Stimulated activated CD8-positive, alpha-beta memory T cell treated with anti-CD3 and anti-CD28 coated beads, Interleukin-7, amount 100 ng/mL, for 1 hour (primary cell): ENCODE measurements around the gene SIGMAR1.
A peak's percentile ranks its signal among the peaks of the same experiment; 100 is the strongest.

Experiments used
- DNase-seq, 2 donors: peaks; one replicate each; pipeline ENCODE4 v3.0.0-alpha.2; 2020; ENCODE audit warnings: low read depth in 2 of 2

The SIGMAR1 gene

DNA sequence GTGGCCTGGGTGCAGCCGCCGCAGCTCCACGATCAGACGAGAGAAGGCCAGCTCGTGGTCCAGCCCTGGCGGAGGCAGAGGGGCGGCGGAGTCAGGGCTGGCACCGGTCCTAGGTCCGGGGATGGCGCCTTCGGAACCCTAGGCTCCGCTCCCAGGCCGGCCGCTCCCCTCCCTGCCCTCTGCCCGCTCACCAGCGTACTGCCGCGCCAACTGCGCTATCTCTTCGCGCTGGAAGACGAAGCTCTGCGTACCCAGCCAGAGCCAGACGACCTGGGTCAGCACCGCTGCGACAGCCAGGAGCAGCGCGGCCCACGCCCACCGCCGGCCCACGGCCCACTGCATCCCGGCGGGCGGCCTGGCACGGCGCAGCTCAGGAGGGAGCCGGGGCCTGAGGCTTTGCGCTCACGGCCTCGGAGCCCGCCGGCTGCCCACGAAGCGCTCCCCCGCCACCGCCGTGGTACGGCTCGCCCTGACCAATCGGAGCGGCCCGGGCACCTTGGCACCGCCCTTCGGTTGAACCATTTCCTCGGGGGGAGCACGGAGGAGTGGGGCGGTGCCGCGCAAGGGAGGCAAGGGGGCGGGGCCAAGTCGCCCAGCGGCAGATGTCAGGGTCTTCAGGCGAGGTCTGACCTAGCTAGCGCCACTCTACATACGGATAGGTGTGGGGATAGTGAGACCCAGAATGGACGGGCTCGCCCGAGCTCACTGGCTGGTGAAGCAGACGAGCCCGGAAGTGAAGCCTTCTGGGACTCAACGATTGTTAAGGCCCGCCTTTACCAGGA lies at the start of gene SIGMAR1:
Gene SIGMAR1 (minus strand): TSS at position 432 of the 782 bp plus-strand sequence. CDS start 90 bp downstream, at position 342.
- DNase-seq, result peak; percentile 86

DNA sequence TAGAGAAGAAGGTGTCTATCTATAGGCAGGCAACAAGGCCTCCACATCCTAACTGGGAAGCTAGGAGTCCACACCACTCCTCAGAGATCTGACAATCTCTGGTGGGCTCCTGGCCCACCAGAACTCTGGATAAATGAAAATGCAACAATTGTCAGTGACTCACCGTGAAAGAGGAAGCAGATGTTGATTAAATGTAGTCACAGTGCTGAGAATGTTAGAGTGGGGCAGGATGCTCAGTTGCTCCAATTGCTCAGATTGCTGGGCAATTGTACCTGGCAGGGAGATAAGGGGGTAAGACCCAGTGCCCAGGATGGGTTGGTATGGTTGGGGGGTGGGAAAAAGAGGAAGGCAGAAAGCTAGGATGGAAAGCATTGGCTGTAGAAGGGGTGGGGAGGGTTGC lies 49.1 kb upstream of the SIGMAR1 start:
- DNase-seq, result no peak

DNA sequence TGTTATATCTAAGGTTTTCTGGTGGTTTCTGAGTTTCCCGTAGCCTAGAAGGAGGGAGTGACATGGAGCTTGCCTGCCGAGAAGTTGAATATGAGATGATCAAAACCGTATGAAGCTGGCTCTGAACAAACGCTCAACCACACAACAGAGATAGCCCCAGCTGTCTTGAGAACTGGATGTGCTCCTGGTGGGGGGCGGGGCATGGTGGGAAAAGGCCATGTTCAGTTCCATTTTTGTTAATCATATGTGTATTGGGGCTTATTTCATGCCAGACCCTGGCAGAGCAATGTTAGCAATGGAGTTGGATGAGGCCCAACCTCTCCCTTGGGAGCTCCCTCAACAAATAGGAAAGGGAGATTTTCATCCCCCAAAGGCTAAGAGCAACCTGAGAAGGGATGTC lies 48.6 kb upstream of the SIGMAR1 start:
- DNase-seq, result no peak

DNA sequence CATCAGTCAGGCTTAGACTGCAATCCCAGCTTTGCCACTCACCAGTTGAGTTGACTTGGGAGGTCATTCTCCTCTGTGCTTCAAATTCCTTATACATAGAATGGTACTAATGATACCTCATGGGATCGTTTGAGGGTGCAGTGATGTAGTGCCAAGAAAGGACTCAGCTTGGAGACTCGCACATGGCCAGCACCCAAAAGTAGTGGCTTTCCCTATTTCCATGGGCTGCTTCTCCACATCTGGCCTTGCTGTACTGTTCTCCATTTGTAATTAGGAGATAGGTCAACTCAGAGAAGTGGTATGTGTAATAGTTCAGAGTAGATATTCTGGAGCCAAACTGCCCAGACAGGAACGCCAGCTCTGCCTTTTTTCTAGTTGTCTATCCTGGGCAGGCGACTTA lies 48.0 kb upstream of the SIGMAR1 start:
- DNase-seq, result no peak

DNA sequence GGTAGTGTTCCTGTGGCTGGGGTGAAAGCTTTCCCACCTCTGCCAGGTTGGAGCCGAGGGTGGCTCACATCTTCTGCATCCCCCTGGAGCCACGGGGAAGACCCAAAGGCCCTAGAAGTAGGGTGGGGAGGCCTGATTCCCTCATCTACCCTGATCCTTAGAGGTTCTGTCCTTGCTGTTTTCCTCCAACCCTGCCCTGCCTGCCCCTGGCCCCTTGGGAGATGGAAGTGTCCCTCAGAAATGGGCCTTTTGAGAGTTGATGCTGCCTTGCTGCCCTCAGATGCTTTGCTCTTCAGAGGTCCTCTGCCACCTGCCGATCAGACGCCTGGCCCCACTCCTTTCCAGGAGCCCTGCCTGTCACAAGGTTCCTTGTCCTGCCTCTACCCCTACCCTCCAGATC lies 47.2 kb upstream of the SIGMAR1 start:
- no peak for DNase-seq

DNA sequence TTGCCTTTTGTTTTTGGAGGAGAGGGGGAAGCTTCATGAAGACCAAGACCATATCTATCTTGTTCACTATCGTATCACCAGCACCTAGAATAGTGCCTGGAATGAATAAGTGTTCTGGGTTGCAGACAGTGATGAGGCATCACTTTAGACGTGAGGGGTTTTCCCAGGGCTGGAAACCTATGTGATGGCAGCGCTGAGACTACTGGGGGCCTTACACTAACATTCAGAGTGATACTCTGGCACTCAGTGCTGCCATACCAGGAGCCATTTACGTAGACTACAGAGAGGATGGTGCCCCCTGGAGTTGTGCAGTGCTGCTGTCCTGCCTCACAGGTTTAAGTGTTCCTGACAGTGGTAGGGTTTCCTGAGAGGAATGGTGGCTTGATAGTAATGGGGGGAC lies 46.6 kb upstream of the SIGMAR1 start:
- DNase-seq, result no peak

DNA sequence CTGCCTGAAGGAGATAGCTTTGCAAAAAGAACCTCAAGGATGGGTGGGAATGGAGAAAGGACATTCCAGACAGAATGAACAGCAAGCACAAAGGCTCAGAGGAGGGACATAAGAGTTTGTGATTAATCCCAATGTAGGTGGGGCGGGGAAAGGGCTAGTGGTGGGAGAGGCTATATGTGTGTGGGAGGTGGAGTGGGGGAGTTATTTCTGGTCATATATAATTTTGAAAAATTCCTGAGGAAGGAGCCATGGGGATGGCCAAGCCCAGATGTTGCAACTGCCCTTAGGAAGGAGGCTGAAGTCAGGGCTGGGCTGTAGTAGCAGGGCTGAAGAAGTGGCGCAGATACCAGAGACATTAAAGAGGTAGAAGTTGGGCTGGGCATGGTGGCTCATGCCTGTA lies 38.3 kb upstream of the SIGMAR1 start:
- no peak for DNase-seq

DNA sequence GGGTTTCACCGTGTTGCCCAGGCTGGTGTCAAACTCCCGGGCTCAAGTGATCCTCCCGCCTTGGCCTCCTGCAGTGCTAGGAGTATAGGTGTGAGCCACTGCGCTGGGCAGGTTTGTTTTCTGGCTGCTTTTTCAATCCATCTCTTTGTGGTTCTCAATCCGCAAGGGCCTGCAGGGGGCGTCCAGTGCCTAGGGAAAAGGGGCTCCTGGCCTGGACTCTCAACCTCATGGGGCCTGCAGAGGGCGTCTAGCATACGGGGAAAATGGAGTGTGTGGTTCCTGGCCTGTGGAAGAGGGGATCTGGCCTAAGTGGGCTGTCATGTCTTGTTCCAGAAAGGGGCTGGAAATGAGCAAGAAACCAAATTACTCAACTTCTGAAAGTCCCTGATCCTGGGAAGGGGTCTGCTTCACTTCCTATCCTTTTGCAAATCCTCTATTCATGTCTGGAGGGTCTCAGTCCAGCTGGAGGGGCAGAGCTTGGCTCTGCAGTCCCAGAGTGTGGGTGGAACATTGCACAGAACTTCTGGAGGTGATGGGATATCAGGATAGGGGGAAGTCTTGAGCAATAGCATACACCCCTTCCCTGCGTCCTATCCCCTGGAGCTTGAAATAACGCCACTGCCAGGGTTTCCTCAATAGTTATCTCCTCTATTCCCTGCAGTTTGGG lies 37.6 kb upstream of the SIGMAR1 start:
- DNase-seq, result peak in 1 of 2 donors; percentile 29

DNA sequence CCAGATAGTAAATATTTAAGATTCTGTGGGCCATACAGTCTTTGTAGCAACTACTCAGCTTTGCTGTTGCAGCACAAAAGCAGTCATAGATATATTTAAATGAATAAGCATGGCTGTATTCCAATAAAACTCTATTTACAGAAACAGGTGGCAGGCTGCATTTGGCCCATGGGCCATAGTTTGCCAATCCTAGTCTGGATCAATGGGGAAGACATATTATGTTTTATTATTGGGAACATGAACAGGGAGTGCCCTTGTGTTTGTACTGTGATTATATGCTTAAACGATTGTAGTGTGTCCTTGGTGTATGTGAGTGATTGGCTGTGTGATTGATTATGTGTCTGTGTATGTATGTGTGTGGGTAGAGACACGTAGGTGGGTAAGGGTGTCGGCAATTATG lies 36.9 kb upstream of the SIGMAR1 start:
- DNase-seq, result no peak

DNA sequence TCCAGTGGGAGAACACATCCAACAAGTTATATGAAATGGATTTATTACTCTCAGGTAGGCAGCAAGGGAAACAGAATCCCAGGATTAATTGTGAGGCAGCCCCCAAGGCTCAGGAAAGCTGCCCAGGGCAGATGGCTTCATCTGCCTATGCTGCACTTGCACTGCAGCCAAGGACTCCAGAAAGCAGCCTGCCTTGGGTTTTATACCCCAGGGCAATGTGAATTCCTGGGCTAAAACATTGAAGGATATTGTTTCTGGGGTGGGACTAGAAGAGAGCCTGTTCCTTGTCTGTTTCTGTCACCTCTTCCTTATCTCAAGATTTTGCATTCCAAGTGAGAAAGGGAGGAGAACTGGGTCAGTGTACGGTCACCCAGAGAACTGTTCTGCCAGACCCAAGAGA lies 33.7 kb upstream of the SIGMAR1 start:
- no peak for DNase-seq

DNA sequence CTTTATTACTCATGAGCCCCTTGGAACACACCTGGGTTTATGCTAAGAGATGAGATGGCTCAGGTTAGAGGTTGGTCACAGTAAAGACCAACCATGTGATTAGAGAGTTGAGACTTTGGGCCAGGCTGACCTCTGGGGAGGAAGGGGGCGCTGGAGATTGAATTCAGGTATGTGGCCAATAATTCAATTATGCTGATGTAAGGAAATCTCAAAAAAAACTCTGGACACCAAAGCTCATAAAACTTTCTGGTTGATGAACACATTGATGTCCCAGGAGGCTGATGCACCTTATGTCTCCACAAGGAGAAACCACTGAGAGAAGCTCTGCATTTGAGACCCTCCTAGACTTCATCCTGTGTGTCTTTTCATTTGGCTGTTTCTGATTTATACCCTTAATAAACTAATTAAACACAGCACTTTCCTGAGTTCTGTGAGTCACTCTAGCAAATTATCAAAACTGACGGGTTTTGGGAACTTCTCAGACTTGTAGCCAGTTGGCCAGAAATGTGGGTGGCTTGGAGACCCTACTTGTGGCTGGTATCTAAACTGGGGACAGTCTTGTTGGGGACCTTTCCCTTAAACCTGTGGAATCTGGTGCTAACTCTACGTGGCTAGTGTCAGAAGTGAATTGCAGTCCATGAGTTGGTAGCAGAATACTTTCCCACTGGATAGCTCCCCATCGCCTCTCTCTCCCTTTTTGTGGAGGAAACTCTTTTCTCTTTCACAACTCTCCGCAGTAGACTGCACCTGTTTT lies 32.4 kb upstream of the SIGMAR1 start:
- DNase-seq, result no peak

DNA sequence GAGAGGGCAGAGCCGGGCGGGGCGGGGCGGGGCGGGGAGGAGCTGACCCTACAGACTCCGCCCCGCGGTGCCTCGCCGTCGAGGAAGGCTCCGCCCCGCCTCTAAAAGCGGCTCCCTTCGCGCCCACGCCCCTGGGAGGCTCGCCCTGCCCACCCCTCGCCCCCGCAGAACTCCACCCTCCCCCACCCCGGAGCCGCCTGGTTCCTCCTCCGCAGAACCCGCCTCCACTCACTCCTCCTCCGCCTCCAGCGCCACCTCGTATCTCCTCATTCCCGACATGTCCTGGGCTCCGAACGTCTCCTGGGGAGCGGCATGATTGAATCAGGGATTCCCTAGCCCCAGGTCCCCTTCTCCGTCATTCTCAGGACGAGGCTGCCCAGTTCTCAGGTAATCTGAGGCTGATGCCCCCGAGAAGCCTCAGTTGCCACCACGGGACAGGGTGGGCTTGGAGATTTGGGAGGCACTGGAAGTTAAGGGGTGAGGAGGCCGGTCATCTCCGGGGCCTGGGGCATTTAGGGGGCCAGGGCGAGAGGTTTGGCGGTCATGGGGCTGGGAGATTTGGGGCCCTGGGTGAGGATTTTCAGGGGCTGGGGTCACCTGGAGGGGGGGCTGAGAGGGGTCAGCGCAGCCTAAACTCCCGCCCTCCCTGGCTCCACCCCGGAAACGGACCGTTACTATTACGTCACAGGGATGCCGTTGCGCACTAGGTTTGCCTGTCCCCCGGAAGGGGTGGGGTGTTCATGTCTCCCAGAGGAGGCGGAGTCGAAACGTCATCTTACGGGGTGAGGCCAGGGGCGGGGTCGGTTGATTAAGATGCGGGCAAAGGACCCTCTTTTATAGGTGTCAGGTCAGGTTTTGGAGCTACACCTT lies 28.0 kb upstream of the SIGMAR1 start:
- peak; percentile 68 to 79 for DNase-seq

DNA sequence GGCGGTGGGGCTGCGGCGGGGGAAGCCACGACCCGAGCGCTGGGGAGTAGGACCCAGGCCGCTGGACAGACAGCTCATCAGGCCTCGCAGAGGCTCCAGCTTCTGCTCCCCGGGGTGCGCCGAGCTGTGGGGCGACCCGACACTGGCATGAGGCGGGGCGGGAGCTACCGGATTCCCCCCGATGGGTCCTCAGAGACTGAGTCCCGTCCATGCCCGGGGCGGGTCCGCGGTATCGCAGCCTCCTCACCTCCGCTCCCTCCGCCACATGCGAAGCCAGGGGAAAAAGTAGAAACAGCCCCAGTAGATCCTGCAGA lies 27.4 kb upstream of the SIGMAR1 start:
- DNase-seq, result no peak

DNA sequence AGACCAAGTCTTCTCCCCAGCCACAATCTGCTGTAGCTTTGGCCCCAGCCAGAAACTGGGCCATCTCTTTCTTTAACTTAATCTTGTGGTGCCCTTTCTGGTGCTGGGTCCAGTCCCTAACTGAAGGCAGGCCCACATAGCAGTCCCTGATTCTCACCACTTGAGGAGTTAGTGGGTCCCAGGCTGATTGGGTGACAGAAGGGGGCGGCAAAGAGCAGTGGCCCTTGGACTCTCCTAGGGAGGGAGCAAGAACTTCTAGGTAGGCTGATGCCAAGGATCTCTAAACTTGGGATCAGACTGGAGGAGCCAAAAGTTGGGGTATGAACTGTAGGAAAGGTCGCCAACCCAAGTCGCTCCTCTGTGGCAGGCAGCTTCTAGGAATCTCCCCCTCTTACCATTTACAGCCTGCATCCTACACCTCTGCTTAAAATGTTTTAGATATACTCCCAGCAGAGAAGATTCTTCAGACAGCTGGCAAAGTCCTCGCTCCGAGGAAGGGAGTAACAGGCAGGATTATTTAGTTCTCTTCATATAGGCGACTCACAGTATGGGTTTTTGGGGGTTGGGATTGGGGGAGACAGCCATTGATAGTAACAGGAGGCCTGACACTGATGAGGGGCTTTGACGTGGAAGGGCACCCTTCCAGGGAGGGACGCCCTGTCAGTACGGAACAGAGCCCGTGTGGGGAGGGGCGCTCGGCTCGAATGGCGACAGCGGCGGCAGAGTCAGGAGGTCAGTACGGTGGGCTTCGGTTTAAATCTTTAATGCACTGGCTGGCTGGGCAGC lies 26.9 kb upstream of the SIGMAR1 start:
- peak; percentile 24 to 57 for DNase-seq

DNA sequence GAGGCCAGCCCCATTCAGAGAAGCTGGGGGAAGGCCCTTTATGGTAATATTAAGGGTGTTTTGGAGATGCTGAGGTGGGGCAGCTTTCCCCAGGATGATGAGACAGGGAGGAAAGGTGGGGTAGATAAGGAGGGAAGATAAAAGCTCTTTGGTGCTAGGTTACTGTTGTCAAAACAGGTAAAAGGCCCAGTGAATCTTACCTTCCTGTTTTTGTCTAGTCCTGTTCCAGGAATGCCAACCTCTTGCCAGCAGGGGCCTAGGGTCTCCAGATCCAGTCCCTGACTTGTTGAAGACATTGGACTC lies 25.7 kb upstream of the SIGMAR1 start:
- no peak for DNase-seq

DNA sequence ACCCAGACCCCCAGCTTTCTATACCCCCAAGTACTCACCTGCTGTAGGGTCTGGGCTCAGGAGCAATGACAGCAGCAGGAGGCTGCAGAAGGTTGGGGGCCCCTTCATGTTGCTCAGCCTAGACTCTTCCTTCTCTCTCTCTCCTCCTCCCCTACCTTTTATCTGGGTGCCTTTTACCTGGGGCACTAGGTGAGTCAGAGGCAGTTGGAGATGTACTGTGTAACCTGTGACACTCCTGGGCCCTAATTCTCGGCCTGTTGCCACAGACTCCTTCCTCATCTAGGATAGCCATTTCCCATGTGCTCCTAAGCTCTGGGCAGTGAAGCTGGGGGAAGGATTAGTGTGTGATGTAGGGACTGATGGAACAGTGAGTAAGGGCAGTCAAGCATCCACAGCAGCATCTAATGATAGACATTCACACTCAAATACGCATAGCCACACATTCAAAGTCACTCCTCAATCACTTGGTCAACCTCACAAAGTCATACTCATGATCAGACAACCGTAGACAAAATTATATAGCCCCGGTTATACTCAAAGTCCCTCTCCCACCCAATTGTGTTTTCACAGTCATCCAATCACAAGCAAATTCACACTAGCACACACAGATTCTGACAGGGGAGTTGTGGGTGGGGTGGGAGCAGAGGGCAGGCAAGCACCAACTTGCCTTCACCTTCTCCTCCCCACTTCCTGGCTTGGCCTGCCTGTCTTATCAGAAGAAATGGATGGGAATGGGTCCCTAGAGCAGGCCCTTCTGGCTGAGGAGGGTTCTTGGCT lies 25.1 kb upstream of the SIGMAR1 start, which contains the start of gene CCL27:
Gene CCL27 (minus strand): TSS at position 132 of the 777 bp plus-strand sequence. CDS start 24 bp downstream, at position 108.
- no peak for DNase-seq

DNA sequence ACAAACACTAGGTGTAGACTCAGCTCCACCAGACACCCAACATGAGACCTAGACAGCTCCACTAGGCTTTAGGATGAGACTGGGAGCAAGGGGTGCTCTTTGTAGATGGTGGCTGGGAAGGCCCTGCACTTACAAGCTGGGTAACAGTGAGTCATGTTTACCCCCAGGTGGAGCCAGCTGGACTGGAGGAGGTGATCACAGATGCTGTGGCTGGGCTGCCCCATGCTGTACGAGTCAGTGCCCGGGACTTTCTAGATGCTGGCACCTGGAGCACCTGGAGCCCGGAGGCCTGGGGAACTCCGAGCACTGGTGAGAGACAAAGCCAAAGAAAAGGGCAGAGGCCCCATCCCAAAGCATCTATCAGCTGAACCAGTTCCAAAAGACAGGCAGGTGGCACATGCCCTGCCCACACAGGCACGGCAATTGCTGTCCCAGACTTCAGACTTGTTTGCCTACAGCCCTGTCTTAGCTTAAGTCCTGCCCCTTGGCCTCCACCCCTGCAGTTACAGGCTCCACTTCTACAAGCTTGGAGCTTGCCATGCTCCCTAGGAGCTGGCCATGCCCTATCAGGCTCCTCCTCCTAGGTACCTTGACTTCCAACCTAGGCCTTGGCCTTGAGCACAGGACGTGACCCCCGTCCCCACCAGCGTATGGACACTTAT lies 22.1 kb upstream of the SIGMAR1 start:
- DNase-seq, result no peak

DNA sequence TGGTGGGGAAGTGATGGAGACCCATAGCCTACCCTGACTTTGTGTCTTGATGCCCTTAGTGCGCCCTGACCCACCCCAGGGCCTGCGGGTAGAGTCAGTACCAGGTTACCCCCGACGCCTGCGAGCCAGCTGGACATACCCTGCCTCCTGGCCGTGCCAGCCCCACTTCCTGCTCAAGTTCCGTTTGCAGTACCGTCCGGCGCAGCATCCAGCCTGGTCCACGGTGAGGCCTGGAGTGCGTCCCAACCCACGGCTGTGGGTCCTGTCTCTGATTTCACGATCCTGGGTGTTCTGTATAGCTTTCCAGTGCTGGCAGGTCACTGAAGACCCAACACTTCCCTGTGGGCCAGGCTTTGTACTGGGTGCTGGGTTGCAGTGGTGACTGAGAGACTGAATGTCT lies 20.9 kb upstream of the SIGMAR1 start:
- DNase-seq, result no peak

DNA sequence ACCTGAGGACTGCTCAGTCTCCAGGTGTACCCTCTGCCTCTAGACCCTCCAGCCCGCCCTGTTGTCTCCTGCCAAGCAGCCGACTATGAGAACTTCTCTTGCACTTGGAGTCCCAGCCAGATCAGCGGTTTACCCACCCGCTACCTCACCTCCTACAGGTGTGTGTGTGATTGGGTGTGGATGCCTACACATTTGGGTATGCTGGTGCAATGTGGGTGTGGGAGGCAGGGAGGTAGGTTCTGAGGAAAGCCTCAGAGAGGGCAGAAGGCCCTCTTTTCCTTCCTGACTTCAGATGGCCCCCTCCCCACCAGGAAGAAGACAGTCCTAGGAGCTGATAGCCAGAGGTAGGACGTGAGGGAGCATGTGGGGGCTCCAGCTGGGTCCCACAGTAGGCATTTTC lies 19.4 kb upstream of the SIGMAR1 start:
- no peak for DNase-seq

DNA sequence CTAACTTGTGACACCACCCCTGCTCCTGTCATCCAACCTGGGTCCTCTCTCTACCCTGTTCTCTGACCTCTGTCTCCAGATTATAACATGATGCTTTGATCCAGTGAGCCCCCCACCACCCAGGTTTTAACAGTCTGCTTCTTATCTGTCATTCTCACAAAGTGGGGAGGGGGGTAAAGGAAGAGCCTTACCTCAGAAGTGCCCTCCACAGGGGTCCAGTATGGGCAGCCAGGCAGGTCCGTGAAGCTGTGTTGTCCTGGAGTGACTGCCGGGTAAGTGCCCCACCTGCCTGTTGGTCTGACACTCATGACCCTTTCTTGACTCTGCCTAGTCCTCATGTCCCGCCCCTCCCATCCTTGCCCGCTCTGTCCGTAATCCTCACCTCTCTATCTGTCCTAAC lies 17.8 kb upstream of the SIGMAR1 start:
- no peak for DNase-seq
